ENCODE data around the gene SERGEF. TPM values are rescaled to one million over a fixed set of nuclear protein-coding genes. Genes with fewer than 3 reads are reported as not detected.

The SERGEF gene
- total and polyA plus RNA-seq, 10 donors: 29.0 to 55.5 (median 38.8) TPM

DNA sequence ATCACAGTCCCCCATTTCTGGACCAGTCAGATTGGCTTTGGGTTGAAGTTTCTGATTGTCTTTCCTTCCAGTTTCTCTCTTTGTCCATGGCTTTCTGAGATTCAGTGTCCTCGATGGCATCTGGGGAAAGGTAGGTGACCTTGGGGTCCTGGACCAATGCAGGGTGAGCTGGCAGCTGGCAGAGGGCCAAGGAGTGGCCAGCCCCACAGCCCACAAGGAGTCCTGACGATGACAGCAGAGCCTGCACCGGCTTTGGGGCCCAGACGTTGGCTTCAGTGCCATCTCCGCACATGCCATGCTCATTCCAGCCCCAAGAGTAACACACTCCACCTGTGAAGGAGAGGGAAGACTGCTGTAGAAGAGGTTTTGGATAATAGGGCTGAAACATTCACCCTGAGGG, 224.8 kb downstream of the SERGEF start:
- Histone ChIP-seq H3K36me3 (peaks cover 0 to 26% (median 0%) of the 10 kb centered on the region in 6 donors), H3K4me1 (no peaks in the 10 kb centered on the region), H3K27me3 (replicated peaks in 1 of 7) (no peaks in the 10 kb centered on the region), H3K27ac (no peak overlapping the region), H3K9me3 (no peaks in the 10 kb centered on the region), H3K4me3 (no peak overlapping the region)
- 90 to 96% (median 94%) methylated on average over 5 of the region's 5 CpGs for WGBS, 5 donors
- DNase-seq: peak; percentile 62
- TF ChIP-seq POLR2A (IDR thresholded peaks at IDR 0.05) (no peak), POLR2AphosphoS5 (IDR thresholded peaks at IDR 0.05) (no peak)
- TF ChIP-seq, protein P1, sequence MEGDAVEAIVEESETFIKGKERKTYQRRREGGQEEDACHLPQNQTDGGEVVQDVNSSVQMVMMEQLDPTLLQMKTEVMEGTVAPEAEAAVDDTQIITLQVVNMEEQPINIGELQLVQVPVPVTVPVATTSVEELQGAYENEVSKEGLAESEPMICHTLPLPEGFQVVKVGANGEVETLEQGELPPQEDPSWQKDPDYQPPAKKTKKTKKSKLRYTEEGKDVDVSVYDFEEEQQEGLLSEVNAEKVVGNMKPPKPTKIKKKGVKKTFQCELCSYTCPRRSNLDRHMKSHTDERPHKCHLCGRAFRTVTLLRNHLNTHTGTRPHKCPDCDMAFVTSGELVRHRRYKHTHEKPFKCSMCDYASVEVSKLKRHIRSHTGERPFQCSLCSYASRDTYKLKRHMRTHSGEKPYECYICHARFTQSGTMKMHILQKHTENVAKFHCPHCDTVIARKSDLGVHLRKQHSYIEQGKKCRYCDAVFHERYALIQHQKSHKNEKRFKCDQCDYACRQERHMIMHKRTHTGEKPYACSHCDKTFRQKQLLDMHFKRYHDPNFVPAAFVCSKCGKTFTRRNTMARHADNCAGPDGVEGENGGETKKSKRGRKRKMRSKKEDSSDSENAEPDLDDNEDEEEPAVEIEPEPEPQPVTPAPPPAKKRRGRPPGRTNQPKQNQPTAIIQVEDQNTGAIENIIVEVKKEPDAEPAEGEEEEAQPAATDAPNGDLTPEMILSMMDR (IDR thresholded peaks at IDR 0.05 in 8 of 11, conservative IDR thresholded peaks at IDR 0.05 in 3 of 11): no peak
- intact Hi-C loops (cut with DNase I; ENCODE audit: low total_unique reads): no loop called here

- H3K27me3 ChIP-seq (replicated peaks in 1 of 7): no peaks in the 10 kb centered on the region
- intact Hi-C loops (cut with DNase I; ENCODE audit: low total_unique reads): no loop called here
- H3K4me1 ChIP-seq: no peaks in the 10 kb centered on the region
- no peaks in the 10 kb centered on the region for H3K9me3 ChIP-seq
- no peak overlapping the region for H3K4me3 ChIP-seq
- 89 to 95% (median 94%) methylated on average over 11 to 14 of the region's 14 CpGs for WGBS, 5 donors
- H3K27ac ChIP-seq: no peak overlapping the region
- H3K36me3 ChIP-seq: peaks cover 0 to 26% (median 0%) of the 10 kb centered on the region in 6 donors
- no peak for DNase-seq
- TF ChIP-seq POLR2A (IDR thresholded peaks at IDR 0.05) (no peak), POLR2AphosphoS5 (IDR thresholded peaks at IDR 0.05) (no peak)
- TF ChIP-seq, protein P1 (IDR thresholded peaks at IDR 0.05 in 8 of 11, conservative IDR thresholded peaks at IDR 0.05 in 3 of 11): no peak
Observed at GRCh38 chr11:17786824-17787525, 225.9 kb downstream of the SERGEF start.

GRCh38 chr11:17783878-17784277, 229.0 kb downstream of the SERGEF start:
- intact Hi-C loops (cut with DNase I; ENCODE audit: low total_unique reads): no loop called here
- WGBS, 5 donors: 85 to 88% (median 87%) methylated on average over 4 of the region's 4 CpGs
- TF ChIP-seq, protein P1 (IDR thresholded peaks at IDR 0.05 in 8 of 11, conservative IDR thresholded peaks at IDR 0.05 in 3 of 11): no peak
- TF ChIP-seq POLR2A (IDR thresholded peaks at IDR 0.05) (no peak), POLR2AphosphoS5 (IDR thresholded peaks at IDR 0.05) (no peak)

DNA sequence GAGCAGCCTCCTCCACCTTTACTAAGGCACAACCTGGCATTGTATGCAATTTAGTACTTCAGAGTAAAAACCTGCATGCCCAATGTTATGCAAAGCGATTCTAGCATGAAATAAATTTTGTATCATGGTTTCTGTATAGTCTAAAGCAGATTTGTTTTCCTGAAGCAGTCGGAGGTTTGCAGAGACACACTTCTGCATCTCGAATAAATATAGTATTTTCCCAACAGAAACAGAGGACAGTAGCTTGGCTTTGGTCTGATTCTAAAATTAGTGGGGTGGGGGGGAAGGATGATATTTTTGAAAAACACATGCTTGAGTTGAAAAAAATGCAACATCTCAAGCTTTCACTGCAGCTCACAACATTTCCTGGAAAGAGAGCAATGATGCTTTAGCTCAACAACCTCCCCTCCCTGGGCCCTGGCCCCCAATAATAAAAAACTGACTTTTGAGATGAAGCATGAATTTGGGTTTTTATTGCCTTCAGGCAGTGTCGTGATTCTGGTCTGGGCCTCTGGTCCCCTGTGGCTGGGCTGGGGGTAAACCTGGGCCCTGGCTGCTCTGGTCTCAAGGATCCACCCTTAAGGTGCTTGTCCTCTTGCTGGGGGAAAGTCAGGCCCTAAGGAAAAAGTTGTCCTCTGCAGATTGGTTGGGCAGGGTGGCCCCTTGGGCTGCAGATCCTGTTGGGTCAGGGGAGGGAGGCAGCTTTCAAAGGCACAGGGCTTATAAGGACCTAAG, 230.1 kb downstream of the SERGEF start:
- 79 to 88% (median 86%) methylated on average over 4 of the region's 4 CpGs for WGBS, 5 donors
- peak; percentile 47 for DNase-seq
- H3K27ac ChIP-seq: no peak overlapping the region
- no peaks in the 10 kb centered on the region for H3K9me3 ChIP-seq
- no peak overlapping the region for H3K4me3 ChIP-seq
- no peak for TF ChIP-seq POLR2AphosphoS5 (IDR thresholded peaks at IDR 0.05)
- TF ChIP-seq POLR2A (IDR thresholded peaks at IDR 0.05): no peak
- TF ChIP-seq, protein P1 (IDR thresholded peaks at IDR 0.05 in 8 of 11, conservative IDR thresholded peaks at IDR 0.05 in 3 of 11): no peak
- H3K36me3 ChIP-seq: peaks cover 0 to 19% (median 0%) of the 10 kb centered on the region in 6 donors
- intact Hi-C loops (cut with DNase I; ENCODE audit: low total_unique reads): no loop called here
- H3K4me1 ChIP-seq: no peaks in the 10 kb centered on the region
- no peaks in the 10 kb centered on the region for H3K27me3 ChIP-seq (replicated peaks in 1 of 7)

More at GRCh38 chr11:17783878-17784277, 229.0 kb downstream of the SERGEF start:
- DNase-seq: no peak
- no peaks in the 10 kb centered on the region for H3K9me3 ChIP-seq
- H3K27ac ChIP-seq: no peak overlapping the region
- no peak overlapping the region for H3K4me3 ChIP-seq
- no peaks in the 10 kb centered on the region for H3K27me3 ChIP-seq (replicated peaks in 1 of 7)
- H3K4me1 ChIP-seq: no peaks in the 10 kb centered on the region
- H3K36me3 ChIP-seq: peaks cover 0 to 26% (median 0%) of the 10 kb centered on the region in 6 donors

All from spleen (tissue), 11 donors.